ENCODE measurements around the gene MTHFD2L. TPM values are rescaled to one million over a fixed set of nuclear protein-coding genes. Genes with fewer than 3 reads are reported as not detected.
A peak's percentile ranks its signal among the peaks of the same experiment; 100 is the strongest.
"Not testable (repeated sequence)": the region's sequence is repeated elsewhere in the genome, so short reads cannot be mapped to it uniquely, and the experiment has no call there.

The MTHFD2L gene
- total RNA-seq, 1 experiment from 2014 or later, result 34.0 TPM

GRCh38 chr4:74206088-74206825 lies 48.3 kb downstream of the MTHFD2L start:
- DNase-seq (no peak), ATAC-seq (no peak)
- H3K79me2 ChIP-seq (ENCODE audit: low read length), result no peaks in the 10 kb centered on the region
- H3K27ac ChIP-seq (ENCODE audit: low read length), result no peak overlapping the region
- no peaks in the 10 kb centered on the region for H3K9me2 ChIP-seq (replicated peaks; ENCODE audit: low read length)
- no peak overlapping the region for H2AFZ ChIP-seq (ENCODE audit: low read length)
- BruUV-seq (replicated peaks), result no TSS peak
- H4K20me1 ChIP-seq (ENCODE audit: low read length), result no peaks in the 10 kb centered on the region
- intact Hi-C loops (cut with micrococcal nuclease), result no loop called here
- H3K36me3 ChIP-seq (ENCODE audit: low read depth, low read length), result no peaks in the 10 kb centered on the region
- ChIA-PET POLR2A (ENCODE audit: unreplicated experiment) (no interaction called here), CTCF (no interaction called here)
- peaks cover 5% of the 10 kb centered on the region for H3K4me1 ChIP-seq (ENCODE audit: insufficient read depth, low read length)
- no peaks in the 10 kb centered on the region for H3K27me3 ChIP-seq (ENCODE audit: low read length)
- no peak overlapping the region for H3K9ac ChIP-seq (ENCODE audit: low read length)
- no peak overlapping the region for H3K4me2 ChIP-seq (ENCODE audit: low read length)
- H3F3A ChIP-seq (ENCODE audit: low read length, unreplicated experiment), result no peaks in the 10 kb centered on the region
- H3K9me3 ChIP-seq (ENCODE audit: low read length), result no peaks in the 10 kb centered on the region
- no peak overlapping the region for H3K4me3 ChIP-seq (ENCODE audit: low read length)
- TF ChIP-seq EZH2phosphoT487 (IDR thresholded peaks at IDR 0.05; ENCODE audit: borderline replicate concordance, low read length) (no peak), EZH2 (IDR thresholded peaks at IDR 0.05; ENCODE audit: low read length, unreplicated experiment) (no peak), CTCF (conservative IDR thresholded peaks at IDR 0.05; ENCODE audit: low read depth, low read length) (no peak)

DNA sequence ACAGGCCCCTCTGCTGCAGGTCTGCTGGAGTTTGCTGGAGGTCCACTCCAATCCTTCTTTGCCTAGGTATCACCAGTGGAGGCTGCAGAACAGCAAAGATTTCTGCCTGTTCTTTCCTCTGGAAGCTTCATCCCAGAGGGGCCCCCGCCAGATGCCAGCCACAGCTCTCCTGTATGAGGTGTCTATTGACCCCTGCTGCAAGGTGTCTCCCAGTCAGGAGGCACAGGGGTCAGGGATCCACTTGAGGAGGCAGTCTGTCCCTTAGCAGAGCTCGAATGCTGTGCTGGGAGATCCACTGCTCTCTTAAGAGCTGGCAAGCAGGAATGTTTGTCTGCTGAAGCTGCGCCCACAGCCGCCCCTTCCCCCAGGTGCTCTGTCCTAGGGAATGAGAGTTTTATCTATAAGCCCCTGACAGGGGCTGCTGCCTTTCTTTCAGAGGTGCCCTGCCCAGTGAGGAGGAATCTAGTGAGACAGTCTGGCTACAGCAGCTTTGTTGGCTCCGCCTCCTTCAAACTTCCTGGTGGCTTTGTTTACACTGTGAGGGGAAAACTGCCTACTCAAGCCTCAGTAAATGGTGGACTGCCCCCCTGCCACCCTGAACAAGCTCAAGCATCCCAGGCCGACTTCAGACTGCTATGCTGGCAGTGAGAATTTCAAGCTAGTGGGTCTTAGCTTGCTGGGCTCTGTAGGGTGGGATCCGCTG lies 56.7 kb downstream of the MTHFD2L start:
- H3K4me3 ChIP-seq (ENCODE audit: low read length); H3K9ac ChIP-seq (ENCODE audit: low read length); H3K27me3 ChIP-seq (ENCODE audit: low read length); H3K9me2 ChIP-seq (replicated peaks; ENCODE audit: low read length); BruUV-seq (replicated peaks); H3K79me2 ChIP-seq (ENCODE audit: low read length); H3F3A ChIP-seq (ENCODE audit: low read length, unreplicated experiment); H3K36me3 ChIP-seq (ENCODE audit: low read depth, low read length); H2AFZ ChIP-seq (ENCODE audit: low read length); H3K27ac ChIP-seq (ENCODE audit: low read length); H3K4me2 ChIP-seq (ENCODE audit: low read length); H3K9me3 ChIP-seq (ENCODE audit: low read length); H4K20me1 ChIP-seq (ENCODE audit: low read length); POLR2A ChIA-PET (ENCODE audit: unreplicated experiment); ATAC-seq; intact Hi-C loops (cut with micrococcal nuclease): not testable (repeated sequence)
- DNase-seq, result peak; percentile 19
- CTCF ChIA-PET, result interaction anchor here (0.5 kb wide), 1 partner anchor 1346 kb away, joined by 5 read pairs; no protein-coding TSS in a partner anchor
- H3K4me1 ChIP-seq (ENCODE audit: insufficient read depth, low read length), result peaks cover 23% of the 10 kb centered on the region

GRCh38 chr4:74215236-74215635 lies 57.3 kb downstream of the MTHFD2L start:
- BruUV-seq (replicated peaks); H3K9me2 ChIP-seq (replicated peaks; ENCODE audit: low read length); H3K36me3 ChIP-seq (ENCODE audit: low read depth, low read length); H3F3A ChIP-seq (ENCODE audit: low read length, unreplicated experiment); POLR2A ChIA-PET (ENCODE audit: unreplicated experiment); DNase-seq; H3K4me2 ChIP-seq (ENCODE audit: low read length); H3K4me3 ChIP-seq (ENCODE audit: low read length); H3K79me2 ChIP-seq (ENCODE audit: low read length); H3K9me3 ChIP-seq (ENCODE audit: low read length); H3K9ac ChIP-seq (ENCODE audit: low read length); H4K20me1 ChIP-seq (ENCODE audit: low read length); H2AFZ ChIP-seq (ENCODE audit: low read length); H3K27me3 ChIP-seq (ENCODE audit: low read length); ATAC-seq; H3K27ac ChIP-seq (ENCODE audit: low read length); intact Hi-C loops (cut with micrococcal nuclease): not testable (repeated sequence)
- peaks cover 23% of the 10 kb centered on the region for H3K4me1 ChIP-seq (ENCODE audit: insufficient read depth, low read length)
- CTCF ChIA-PET, result interaction anchor here (0.5 kb wide), 1 partner anchor 1345 kb away, joined by 5 read pairs; no protein-coding TSS in a partner anchor

Data from PC-3 (cell line).